Midbrain (tissue), 1 donor: ENCODE data around the gene AMDHD2.
A peak's percentile ranks its signal among the peaks of the same experiment; 100 is the strongest.

Experiments
- DNase-seq: peaks from one replicate; lab custom pipeline; 2025; lab: John Stamatoyannopoulos, UW

The AMDHD2 gene

DNA sequence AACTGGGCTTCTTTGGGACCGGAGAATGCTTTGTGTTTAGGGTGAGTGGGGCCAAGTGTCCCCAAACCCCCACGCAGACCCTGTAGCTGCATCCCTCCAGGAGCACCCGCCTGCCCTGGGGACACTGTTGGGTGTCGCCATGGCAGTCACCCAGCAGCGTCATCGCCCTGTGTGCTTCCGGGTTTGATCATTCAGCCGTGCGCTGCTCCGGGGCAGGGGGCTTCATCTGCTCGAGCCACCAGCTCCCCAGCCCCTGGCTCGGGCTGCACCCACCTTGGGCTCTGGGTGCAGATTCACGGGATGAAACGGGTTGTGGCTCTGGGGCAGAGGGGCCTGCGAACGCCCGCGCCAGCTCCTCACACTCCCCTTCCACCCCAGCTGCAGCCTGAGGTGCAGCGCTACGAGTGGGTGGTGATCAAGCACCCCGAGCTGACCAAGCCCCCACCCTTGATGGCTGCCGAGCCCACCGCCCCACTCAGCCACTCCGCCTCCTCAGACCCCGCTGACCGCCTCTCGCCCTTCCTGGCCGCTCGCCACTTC lies 20.2 kb upstream of the AMDHD2 start:
- no peak for DNase-seq

DNA sequence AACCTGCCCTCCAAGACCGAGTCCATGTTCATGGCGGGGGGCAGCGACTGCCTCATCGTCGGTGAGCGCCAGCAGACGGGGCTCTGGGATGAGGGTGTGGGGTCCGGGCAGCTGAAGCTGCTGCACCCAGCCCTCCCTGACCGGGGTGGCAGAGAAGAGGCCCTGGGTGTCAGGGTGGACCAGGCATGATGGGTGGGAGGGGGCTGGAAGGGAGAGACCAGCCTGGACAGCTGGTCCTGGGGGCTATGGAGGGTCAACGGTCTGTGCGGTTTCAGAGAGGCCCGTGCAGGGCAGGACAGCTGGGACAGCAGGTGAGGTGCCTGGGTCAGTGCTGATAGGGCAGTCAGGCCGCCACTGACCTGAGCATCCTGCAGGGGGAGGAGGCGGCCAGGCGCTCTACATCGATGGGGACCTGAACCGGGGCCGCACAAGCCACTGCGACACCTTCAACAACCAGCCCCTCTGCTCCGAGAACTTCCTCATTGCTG lies 19.7 kb upstream of the AMDHD2 start:
- DNase-seq: no peak

DNA sequence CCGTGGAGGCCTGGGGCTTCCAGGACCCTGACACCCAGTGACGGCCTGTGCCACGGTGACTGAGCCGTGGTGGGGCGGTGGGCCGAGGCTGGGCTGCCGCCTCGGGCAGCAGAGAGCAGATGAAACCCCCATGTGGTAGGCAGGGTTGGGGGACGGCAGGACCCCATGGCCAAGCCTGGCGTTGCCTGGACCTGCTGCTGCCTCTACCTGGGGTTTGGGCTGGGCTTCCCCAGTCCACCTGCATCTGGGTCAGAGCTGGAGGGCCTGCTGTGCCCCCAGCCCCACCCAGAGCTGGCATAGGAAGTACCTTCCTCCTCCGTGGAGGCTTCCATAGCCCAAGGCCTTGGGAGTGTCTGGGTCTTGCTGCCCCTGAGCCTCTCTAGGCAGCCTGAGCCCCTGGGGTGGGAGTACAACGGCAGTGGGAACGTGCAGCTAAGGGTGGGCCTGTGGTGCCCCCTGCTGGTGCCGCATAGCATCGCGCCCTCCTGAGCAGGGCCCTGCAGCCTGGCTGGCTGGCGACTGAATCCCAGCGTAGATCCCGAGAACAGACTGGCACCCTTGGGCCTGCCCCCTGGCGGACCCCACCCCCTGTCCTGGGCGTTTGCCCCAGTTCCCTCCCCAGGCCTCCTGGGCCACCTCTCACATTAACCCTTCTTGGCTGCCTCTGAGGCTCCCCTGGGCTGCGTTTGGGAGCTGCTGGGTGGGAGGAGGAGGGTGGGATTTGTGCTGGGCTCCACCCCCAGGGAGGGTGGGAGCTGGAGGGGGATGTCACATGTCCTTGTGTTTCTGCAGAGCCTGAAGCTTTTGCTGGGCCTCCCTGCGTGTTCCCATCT lies 19.0 kb upstream of the AMDHD2 start:
- peak; percentile 90 for DNase-seq

DNA sequence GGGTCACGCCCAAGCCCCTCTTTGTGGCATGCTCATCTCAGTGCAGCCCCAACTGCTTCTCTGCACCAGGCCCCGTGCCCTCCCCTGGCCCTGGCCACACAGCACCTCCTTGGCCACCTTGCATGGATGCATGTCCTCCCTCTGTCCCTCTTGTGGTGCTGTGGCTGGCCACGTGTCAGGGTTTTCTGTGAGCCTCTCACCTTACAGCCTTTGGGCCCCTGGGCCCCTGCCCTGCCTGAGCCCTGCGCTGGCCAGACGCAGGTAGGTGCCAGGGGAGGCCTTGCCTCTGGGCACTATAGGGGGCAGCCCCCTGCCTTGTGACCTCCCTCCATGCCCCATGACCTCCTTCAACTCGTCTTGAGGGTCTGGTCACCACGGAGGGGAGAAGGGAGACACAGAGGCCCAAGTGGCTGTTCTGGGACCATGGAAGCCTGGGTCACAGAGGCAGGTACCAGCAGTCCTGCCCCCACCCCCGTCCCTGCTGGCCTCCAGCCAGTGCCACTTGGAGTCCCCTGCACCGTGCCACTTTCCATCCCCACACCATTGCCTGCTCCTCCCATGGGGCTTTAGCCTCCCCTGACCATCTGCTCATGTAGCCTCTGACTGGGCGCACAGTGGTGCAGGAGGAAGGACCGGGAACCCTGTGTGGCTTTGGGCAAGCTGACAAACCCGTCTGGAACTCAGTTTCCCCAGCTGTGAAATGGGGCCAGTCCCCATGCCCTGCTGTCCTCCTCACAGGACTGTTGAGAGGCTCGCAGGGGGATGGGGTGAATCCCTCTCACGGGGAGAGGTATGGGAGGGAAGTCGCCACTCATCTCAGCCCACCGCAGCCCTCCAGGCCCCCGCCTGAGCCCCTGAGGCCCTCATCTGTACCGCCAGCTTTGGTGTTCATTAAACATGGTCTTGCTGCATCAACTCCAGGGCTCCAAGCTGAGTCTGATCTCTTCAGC lies 17.9 kb upstream of the AMDHD2 start:
- DNase-seq: no peak

DNA sequence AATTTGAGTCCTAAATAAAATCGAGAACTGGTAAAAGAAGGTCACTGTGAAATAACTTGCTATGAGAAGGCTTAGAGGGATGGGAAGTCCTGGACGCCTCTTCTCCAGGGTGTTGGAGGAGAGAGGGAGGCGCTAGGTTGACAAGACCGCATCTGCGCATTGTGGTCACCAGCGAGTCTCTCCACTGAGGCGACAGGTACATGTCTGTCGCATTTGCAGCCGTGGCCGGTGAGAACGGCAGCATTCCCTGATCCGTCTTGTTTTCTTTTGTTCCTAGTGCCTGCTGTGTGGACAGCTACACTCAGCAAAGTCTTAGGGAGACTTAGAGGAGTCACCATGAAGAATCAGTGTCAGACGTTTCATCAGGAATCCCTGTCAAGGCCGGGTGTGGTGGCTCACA lies 14.5 kb upstream of the AMDHD2 start:
- DNase-seq: no peak

DNA sequence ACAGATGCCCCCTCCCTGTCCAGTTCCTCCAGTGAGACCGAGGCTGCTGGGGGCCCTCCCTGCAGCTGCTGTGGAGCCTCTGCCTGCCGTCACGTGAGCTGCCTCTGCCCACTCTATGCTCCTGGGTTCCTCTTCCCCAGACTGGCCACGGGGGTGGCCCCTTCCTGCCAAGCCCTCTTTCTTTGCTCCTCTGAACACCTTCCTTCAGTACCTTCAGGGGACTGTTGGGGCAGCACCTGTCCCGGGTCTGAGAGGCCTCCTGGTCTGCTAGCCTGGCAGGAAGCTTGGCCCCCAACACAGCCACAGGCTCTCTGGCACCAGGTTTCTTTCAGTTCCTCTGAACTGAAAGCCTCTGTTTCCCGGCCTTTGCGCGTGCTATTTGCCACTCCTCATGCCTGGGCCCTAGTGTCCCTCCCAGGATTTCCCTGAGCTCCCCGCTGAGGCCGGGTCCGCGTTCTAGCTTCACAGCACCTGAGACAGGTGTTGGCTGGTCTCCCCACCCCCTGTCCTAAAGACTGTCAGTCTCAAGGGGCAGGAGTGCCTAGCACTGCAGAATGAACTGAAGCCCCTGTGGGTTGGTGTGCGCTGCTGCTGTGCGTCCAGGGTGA lies 13.0 kb upstream of the AMDHD2 start:
- no peak for DNase-seq

DNA sequence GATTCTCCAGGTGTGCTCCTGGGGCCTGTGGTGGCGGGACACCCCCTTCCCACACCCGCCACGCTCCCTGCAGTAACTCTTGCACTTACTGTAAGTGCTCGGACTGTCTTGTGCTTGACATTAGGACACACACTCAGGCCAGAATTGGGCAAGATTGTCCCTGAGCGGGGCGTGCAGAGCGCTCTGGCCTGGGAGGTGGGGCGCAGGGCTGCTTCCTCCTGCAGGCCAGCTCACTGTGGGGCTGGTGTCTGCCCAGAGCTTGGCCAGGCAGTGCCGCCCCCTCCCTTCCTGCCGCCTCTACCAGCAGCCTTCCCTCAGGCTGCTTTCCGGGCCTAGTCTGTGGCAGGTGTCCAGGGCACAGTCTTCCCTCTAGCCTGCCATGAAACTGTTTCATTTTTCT lies 12.5 kb upstream of the AMDHD2 start:
- no peak for DNase-seq

DNA sequence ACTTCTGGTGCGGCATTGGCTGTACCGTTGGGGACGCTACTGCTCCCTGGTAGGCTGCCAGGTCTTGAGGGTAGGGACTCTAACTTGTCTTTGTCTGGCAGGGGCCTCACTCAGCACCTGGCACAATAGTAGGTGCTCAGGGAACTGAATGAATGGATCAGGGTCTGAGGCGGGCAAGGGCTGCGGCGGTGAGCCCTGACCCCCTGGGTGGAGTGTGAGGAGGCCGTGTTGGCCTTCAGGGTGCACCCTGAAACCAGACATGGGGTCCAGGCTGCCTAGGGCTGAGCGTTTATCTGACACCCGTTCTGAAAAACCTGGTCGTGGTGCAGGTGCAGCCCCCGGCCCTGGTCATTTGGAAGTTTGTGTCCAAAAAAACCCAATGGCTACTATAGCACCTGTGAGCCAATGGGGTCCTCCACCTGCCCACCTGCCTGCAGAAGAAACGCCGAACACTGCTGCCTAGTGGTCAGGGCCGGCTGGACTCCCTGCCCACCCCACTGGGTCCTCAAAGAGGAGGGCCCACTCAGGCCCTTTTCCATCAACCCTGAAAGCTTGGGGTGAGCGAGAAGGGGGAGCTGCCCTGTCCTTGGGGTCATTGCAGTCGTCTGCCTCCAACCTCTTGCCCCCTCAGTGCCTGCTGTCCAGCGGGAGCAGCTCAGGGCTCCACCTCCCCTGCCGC lies 11.3 kb upstream of the AMDHD2 start:
- no peak for DNase-seq

DNA sequence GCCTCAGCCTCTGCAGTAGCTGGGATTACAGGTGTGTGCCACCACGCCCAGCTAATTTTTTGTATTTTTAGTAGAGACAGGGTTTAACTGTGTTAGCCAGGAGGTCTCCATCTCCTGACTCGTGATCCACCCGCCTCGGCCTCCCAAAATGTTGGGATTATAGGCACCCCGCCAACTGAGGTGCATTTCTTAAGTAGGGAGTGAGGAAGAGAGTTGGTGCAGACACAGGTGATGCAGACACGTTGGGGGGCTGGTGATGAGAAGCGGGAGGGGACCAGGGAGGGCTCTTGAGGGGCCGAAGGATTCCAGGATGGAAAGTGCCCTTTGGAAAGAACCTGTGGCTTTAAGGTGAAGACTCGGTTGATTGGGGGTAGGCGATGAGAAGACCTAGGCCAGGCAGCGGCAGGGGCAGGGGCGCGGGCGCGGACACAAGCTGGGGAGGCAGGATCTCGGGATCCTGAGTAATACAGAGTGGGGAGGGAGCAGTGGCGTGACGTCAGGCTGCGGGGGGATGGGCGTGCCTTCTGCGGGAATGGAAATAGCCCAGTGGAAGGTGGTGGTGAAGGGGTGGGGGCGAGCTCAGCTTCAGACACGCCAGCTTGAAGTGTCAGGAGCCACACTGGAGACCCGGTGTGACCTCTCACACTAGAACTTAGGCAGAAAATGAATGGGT lies 8.9 kb upstream of the AMDHD2 start:
- no peak for DNase-seq

DNA sequence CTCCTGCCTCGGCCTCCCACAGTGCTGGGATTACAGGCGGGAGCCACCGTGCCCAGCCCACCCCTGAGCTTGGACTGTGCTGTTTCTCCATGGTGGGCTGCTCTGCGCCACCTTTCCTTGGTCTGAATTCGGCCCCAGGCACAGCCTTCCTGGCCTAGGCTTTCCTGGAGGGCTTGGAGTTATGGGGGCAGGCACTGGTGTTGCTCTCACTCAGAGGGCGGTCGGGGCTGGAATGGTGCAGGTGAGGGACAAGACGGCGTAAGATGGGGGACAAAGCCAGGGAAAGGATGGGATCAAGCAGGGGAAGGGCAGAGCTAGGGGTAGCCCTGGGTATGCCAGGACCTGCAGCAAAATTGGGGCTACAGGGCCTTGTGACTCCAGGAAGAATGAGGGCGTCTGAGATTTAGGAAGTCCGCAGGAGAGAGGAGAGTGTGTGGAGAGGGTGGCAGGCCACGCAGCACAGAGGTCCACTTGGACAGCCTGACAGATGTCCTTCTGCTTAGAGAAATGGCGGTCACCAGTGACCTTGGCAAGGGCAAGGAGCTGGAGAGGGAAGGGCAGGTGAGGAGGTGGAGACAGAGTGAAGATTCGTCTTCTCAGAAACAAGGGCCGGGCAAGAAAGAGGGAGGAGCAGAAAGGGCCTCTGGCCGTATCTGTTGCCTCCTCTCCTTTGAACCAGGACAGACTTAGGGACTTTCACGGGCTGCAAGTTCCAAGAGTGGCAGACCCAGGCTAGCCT lies 8.0 kb upstream of the AMDHD2 start:
- DNase-seq: no peak

DNA sequence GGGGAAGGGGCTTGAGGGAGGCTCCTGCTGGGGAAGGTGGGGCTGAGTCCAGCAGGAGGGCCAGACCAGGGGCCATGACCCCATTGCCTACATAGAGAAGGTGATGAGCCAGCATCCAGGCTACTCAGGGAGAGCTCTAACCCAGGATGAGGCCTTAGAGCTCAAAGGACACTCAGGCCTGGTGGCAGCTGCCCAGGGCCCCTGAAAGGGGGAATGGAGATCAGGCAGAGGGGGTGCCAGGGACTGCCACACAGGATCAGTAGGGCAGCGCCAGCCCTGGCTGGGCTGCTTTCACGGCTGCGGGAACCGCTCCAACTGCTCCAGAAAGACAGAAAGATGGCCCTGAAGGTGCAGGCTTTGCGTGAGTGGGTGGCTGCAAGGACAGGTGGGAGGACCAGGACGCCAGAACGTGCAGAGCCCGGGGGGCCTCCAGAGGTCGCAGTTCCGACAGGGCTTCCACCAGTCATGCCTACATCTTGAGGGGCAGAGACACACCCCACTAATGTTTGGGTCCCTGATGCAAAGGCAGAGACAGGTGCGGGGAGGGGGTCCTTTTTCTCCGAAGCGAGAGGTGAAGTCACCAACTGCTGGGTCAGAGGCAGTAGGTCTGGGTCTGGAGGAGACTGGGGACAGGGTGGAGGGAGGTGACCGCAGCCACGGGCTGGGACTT lies 7.3 kb upstream of the AMDHD2 start:
- no peak for DNase-seq

DNA sequence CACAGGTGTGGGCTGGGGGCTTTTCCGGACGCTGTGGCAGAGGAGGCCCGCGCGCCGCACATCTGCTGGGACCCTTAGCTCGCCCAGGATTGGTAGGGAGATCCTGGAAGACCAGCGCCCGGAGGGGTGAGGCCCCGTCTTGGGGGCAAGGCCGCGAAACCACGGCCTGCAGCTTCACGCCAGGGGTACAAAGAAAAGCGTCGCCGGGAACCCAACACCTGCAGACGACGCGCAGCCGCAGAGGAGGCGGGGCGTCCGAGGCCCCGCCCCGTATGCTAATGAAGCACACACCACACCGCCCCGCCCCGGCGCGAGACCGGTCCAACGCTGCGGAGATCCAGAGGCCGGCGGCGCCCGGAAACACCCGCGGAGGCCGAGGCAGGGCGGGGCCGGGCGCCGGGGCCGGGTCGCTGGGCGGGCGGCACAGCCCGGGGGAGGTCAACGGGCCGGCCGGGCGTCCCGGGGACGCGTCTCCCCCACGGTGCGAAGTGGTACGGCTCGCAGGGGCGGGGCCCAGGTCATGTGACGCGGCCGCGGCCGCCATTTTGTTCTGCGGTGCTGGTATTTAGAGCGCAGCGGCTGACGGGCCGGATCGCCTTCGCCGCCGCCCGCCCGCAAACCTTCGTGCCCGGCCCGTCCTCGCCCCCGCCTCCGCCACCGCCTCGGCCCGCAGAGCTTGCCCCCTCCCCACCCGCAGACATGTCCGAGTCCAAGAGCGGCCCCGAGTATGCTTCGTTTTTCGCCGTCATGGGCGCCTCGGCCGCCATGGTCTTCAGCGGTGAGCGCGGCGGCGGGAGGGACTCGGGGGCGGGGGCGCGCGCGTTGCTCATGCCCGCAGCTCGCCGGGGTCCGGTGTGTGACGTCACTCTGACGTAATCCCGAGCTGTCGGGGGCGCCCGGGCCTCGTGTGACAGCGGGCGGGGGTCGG lies 6.5 kb upstream of the AMDHD2 start, which contains the start of gene ATP6V0C:
TSS of gene ATP6V0C (plus strand) at position 548 of the 928 bp plus-strand sequence. CDS start at position 700, 152 bp downstream.
- DNase-seq: peak; percentile 91

DNA sequence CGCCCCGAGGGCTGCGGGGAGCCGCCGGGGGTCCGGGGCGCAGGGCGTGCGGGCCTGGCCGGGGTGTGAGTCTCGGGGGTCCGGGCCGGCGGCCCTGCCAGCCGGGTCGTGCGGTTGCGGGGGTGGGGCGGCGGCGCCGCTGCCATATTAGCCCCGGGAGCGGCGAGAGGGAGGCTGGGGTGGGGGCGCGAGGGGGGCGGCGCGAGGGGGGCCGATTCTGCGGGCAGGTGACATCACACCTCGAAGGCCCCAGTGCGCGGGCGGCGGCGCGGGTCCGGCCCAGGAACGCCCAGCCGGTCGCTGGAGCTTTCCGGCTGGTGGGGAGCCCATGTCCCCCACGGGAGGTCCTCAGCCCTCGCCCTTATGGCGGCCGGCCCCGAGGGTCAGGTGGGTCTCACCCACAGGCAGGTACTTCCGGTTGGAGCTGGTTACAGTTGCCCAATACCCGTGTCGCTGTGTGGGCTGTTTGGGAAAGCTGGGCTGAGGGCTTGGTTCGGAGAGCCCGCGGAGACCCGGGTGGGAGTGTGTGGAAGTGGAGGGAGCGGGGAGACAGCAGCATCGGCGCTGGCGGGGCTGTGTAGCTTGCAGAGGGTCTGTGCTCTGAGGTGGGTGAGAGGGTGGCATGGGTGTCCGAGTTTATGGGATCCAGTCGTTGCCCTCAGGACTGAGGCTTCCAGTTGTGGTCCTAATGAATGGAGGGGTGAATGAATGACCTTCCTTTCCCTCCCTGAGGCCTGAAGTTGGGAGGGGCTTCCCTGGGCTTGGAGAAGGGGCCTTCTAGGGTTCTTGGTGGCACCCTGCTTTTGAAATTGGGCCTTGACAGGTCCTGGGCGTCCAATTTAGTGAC lies 5.6 kb upstream of the AMDHD2 start:
- no peak for DNase-seq

DNA sequence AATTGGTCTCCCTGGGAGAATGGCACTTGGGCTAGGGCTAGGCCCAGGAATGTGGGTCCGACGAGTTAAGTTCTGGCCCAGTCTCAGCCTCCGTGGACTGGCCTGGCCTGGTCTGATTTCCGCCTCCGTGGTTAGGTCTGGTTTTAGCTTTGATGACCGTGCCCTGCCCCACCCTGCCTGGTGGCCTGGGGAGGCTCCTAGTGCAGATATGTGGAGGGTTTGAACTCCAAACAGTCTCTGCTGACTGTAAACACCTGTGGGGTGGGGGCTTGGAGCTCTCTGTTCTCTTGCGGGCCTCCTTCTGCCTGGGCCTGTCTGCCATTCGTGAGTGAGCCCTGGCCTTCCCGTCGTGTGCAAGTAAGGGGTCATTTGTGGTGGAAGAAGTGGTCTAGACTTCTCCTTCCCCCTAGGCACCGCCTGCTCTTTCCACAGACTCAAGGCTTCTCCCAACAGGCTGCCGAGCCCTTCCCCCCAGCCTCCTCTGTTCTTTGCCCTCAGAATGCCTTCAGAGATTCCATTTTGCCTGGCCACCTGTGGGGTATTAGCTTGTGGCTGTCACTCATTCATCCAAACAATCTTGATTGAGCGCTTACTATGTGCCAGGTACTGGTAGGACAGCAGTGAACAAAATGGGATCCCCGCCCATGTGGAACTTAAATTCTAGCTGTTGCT lies 4.9 kb upstream of the AMDHD2 start:
- no peak for DNase-seq

DNA sequence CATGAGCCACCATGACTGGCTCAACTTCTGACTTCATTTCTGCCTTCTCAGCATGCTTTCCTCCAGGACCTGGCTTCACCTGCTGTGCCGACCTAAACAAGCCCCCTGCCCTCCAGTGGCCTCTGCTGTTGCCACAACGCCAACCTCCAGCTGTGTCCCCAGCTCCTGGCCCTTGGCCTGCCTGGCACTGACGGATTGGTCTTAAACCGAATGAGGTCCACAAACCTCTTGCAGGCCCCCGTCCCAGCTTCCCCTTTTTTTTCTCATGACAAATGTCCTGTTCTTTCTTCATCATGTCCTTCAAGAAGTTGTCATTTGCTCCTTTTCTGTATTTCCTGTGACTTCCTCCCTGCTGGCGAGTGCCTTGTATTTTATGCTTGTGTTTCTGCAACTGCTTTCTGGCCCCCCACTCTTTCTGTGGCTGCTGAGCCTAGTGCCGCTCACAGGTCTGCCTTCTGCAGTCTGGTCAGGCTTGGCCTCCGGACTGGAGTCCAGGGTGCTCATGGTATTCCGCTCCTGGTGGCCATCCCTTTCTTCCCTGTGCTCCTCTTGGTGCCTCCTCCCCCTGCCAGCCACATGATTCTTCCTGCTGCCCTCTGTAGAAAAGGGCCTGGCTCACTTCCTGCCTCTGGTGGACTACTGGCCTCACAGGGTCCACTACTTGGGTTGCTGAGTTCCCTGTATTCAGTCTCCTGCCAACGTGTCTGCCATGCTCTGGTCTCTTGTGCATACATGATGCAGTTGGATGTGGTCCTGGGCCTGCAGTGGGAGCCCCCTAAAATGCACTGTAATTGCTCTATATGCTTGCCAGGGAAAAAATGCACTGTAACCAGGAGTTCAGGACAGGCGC lies 3.6 kb upstream of the AMDHD2 start:
- DNase-seq: peak; percentile 23
